NCI-H748 treated with DMSO at 0.1 percent for 48 hours (cell line): ENCODE results near the gene PRMT1.
"Not testable (repeated sequence)": the region's sequence is repeated elsewhere in the genome, so short reads cannot be mapped to it uniquely, and the experiment has no call there.

Source experiments
- DNase-seq: peaks from one replicate; lab custom pipeline; 2025; lab: John Stamatoyannopoulos, UW

The PRMT1 gene

GRCh38 chr19:49677231-49677900 lies at the start of gene PRMT1:
TSS of gene PRMT1 (plus strand) at chr19:49677271. CDS start at chr19:49677281, 10 bp downstream.
- DNase-seq, result no peak

- no peak for DNase-seq
Measured at GRCh38 chr19:49629659-49630058, 47.4 kb upstream of the PRMT1 start.

GRCh38 chr19:49631014-49631588 lies 46.0 kb upstream of the PRMT1 start:
- DNase-seq, result no peak

- DNase-seq, result no peak
Measured at GRCh38 chr19:49631610-49632192, 45.4 kb upstream of the PRMT1 start.

- DNase-seq, result no peak
Measured at GRCh38 chr19:49632576-49632975, 44.5 kb upstream of the PRMT1 start.

GRCh38 chr19:49633273-49633672 lies 43.8 kb upstream of the PRMT1 start:
- not testable (repeated sequence) for DNase-seq

GRCh38 chr19:49635530-49636232 lies 41.4 kb upstream of the PRMT1 start:
- no peak for DNase-seq

GRCh38 chr19:49636233-49636932 lies 40.7 kb upstream of the PRMT1 start:
- DNase-seq, result no peak

- no peak for DNase-seq
Measured at GRCh38 chr19:49637821-49638738, 39.0 kb upstream of the PRMT1 start.

GRCh38 chr19:49639401-49640112 lies 37.5 kb upstream of the PRMT1 start:
- DNase-seq, result no peak

GRCh38 chr19:49640113-49640898 lies 36.8 kb upstream of the PRMT1 start, which contains the start of gene RRAS:
TSS of gene RRAS (minus strand) at chr19:49640143. CDS start at chr19:49640098, 45 bp downstream.
- DNase-seq, result peak; percentile 99

- peak; percentile 98 for DNase-seq
Measured at GRCh38 chr19:49641688-49642491, 35.2 kb upstream of the PRMT1 start, which contains the start of gene SCAF1. TSS of gene SCAF1 (plus strand) at chr19:49642209. CDS start at chr19:49645027, 2,818 bp downstream.

- DNase-seq, result no peak
Measured at GRCh38 chr19:49642492-49643035, 34.5 kb upstream of the PRMT1 start.

GRCh38 chr19:49643466-49643865 lies 33.6 kb upstream of the PRMT1 start:
- DNase-seq, result no peak

- no peak for DNase-seq
Measured at GRCh38 chr19:49645592-49645991, 31.5 kb upstream of the PRMT1 start.

- DNase-seq, result no peak
Measured at GRCh38 chr19:49645995-49646394, 31.1 kb upstream of the PRMT1 start.

GRCh38 chr19:49646586-49646985 lies 30.5 kb upstream of the PRMT1 start:
- DNase-seq, result no peak
